ENCODE data around the gene ZNF699. TPM values are rescaled to one million over a fixed set of nuclear protein-coding genes. Genes with fewer than 3 reads are reported as not detected.
A peak's percentile ranks its signal among the peaks of the same experiment; 100 is the strongest.
"Not testable (repeated sequence)": the region's sequence is repeated elsewhere in the genome, so short reads cannot be mapped to it uniquely, and the experiment has no call there.

The ZNF699 gene
- total RNA-seq, result 3.9 and 6.0 TPM in 2 replicates

DNA sequence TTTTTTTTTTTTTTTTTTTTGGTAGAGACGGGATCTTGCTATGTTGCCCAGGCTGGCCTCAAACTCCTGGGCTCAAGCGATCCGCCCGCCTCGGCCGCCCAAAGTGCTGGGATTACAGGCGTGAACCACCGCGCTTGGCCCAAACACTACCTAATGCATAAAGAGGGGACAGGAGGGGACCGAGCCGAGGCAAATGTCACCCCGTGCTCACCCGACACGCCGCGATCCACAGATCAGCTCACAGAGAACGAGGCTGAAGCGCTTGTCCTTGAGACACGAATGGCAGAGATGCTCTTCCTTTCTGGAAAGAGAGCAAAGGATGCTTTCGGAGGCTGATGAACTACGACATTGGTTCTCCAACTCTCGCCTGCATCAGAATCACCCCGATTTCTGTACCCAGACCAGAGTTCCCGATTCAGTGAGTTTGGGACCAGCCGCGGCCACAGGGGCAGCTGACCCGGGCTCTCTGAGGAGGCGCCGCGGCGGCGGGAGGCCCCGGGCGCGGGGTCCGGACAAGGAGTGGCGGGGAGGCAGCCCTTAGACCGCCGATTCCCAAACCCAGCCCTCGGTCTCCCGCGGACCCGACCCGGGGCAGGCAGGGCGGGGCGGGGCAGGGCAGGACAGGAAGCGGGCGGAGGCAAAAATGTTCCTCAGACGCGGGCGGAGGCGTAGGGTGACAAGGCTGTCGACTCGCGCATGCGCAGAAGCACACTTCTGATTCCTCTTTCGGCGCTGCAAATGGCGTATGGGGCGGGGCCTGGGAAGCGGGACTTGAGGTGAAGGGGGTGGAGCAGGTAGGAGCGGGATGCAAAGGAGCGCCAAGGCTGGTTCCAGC is at the start of gene ZNF699:
TSS of gene ZNF699 (minus strand) at position 700 of the 835 bp plus-strand sequence. CDS start 4,719 bp downstream, outside the sequence.
- DNase-seq (ENCODE audit: low read depth, low spot score), result peak; percentile 86

DNA sequence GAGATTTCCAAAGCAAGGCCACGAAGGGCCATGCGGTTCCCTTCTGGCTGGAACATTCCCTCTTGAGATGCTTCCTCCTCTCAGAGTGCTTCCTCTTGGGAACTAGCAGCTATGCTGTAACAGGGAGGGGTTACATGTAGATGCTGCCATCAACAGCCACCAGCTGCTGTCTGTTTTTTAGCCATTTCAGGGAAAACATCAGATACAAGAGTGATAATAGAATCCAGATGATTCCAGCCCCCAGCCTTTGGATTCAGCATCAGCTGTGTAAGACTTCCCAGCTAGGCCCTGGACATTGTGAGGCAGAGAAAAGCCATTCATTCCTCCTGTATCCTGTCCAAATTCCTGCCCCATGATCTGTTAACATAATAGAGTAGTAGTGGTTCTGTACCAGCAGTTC is 45.0 kb upstream of the ZNF699 start:
- no peak for DNase-seq (ENCODE audit: low read depth, low spot score)

GRCh38 chr19:9353011-9353410 is 43.4 kb upstream of the ZNF699 start:
- no peak for DNase-seq (ENCODE audit: low read depth, low spot score)

GRCh38 chr19:9352505-9352904 is 42.9 kb upstream of the ZNF699 start:
- DNase-seq (ENCODE audit: low read depth, low spot score), result no peak

DNA sequence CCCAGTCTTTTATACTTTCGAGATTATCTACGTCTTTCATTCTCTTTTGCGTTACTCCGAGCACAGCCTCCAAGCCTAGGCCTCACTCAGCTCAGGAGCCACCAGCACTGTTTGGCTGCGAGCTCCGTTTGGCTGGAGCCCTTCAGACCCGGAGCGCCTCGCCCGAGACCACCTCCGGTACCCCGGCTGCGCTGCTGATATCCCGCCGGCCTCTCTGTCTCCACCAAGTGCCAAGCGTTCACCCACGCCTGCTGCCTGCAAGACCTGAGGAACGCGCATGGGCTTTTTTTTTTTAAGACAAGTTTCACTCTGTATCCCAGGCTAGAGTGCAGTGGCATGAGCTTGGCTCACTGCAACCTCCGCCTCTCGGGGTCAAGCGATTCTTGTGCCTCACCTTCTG is 39.0 kb upstream of the ZNF699 start:
- DNase-seq (ENCODE audit: low read depth, low spot score), result no peak

DNA sequence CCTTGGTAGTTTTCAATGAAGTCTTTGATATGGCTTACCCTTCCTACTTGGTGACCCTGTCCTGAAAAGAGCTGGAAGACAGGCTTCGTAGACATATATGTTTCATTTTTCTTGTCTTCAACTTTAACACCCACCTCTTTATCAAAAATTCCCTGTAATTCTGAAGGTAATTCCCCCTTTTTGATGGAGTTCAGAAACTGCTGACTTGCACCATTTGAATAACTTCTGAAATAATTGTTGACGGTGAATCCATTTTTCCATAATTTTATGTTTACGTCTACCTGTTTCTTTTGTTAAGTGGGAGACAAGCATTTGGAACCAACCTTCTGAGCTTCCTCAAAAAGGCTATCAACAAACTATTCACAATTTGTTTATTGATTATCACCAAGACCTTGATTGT is 38.6 kb upstream of the ZNF699 start:
- no peak for DNase-seq (ENCODE audit: low read depth, low spot score)

DNA sequence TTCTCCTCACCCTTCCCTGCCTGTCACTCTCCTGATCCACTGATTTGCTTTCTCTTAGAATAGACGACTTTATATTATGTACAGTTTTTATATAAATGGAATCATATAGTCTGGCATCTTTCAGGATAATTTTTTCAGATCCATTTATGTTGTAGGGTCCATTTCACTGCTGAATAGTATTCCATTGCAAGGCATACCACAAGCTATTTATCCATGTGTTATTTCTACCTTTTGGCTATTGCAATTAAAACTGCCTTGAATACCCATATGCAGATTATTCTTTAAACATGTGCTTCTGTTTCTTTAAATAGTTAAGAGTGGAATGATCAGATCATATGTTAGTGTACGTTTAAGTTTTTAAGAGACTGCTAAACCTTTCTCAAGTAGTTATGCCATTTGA is 35.4 kb upstream of the ZNF699 start:
- no peak for DNase-seq (ENCODE audit: low read depth, low spot score)

DNA sequence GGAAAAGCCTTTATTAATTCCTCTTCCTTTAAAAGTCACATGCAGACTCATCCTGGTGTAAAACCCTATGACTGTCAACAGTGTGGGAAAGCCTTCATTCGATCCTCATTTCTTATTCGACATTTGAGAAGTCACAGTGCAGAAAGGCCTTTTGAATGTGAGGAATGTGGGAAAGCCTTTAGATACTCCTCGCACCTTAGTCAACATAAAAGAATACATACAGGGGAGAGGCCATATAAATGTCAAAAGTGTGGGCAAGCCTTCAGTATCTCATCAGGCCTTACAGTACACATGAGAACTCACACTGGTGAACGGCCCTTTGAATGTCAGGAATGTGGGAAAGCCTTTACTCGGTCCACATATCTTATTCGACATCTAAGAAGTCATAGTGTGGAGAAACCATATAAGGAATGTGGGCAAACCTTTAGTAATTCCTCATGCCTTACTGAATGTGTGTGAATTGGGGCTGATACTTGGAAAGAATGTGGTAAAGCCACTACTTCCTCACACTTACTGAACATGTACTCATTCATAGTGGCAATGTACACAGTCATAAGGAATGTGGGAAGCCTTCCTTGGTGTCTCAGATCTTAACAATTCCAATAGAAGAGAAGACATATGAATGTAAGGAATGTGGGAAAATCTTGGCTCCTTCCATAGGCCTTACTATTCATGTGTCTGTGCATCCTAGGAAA is 33.1 kb upstream of the ZNF699 start:
- no peak for DNase-seq (ENCODE audit: low read depth, low spot score)

- DNase-seq (ENCODE audit: low read depth, low spot score), result no peak
Measured at GRCh38 chr19:9329999-9330398, 20.4 kb upstream of the ZNF699 start.

DNA sequence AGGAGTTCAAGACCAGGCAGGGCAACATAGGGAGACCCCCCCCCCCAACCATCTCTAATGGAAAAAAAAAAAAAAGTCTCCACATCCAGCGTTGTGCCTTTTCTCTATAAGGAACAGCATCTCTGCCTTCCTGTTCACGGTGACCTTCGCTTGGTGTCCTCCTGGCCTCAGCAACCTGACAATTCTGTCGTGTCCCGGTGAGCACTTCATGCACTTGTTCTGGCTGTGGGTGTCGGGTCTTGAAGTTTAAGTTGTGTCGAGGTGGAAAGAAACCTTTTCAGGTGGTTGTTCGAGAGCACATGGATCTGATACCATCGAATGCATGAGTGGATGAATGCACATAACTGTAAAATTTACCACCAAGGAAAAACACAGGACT is 14.9 kb upstream of the ZNF699 start:
- no peak for DNase-seq (ENCODE audit: low read depth, low spot score)

GRCh38 chr19:9323919-9324583 is 14.4 kb upstream of the ZNF699 start, which contains the start of gene ZNF559:
Gene ZNF559 (plus strand): TSS chr19:9324179. CDS start chr19:9338550, 14,371 bp downstream.
- peak; percentile 82 for DNase-seq (ENCODE audit: low read depth, low spot score)

DNA sequence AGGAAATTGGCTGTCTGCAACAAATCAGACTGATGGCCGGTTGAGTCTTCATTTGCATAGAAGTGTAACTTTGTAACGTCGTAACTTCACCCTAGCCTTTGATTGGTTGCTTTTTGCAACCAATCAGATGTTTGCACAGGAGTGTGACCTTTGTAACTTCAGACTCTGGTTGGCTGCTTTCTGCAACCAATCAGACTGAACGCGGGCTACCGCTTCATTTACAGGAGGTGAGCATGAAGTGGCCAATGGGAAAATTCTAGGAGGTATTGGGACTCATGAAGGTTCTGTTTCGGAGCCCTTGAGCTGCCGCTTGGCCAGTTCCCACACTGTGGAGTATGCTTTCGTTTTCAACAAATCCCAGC is 13.9 kb upstream of the ZNF699 start:
- peak; percentile 72 for DNase-seq (ENCODE audit: low read depth, low spot score)

GRCh38 chr19:9322201-9322600 is 12.6 kb upstream of the ZNF699 start:
- DNase-seq (ENCODE audit: low read depth, low spot score), result not testable (repeated sequence)

- not testable (repeated sequence) for DNase-seq (ENCODE audit: low read depth, low spot score)
Measured at GRCh38 chr19:9321756-9322155, 12.1 kb upstream of the ZNF699 start.

GRCh38 chr19:9321338-9321737 is 11.7 kb upstream of the ZNF699 start:
- no peak for DNase-seq (ENCODE audit: low read depth, low spot score)

DNA sequence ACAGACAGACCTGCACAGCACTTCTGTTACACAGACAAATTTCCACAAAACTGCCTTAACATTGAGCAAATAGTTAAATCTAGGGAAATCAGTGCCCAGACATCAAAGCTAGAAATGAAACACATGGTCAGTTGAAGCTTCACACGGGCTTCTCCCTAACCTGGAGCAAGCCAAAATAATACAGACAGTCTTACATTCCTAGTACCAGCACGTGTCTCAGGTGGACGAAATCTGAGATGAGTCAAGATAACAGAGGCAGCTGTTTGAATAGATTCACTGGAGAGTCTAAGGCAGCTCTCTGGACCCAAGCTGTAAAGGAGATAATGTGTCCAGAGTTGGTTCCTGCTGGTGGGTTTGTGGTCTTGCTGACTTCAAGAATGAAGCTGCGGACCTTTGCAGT is 4.1 kb upstream of the ZNF699 start:
- DNase-seq (ENCODE audit: low read depth, low spot score), result no peak

DNA sequence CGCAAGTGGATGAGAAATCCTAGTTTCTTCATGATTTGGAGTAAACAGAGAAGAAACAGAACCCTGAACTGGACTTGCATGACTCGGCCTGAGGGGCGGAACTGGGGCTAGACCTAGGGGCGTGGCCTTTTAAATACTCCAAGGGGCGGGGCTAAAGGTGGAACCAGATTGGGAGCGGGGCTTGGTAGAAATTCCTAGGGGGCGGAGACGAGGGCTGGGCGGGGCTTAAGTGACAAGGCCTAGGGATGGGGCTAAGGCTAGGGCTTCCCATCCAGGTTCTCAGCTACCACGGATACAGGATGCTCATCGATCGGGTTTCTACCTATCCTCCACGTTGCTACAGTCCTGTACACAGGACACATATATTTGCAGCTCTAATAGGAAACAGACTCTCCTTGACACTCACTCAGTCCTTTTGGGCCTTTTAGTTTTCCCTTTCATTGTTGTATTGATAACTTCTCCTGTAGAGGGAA is 372 bp upstream of the ZNF699 start:
- DNase-seq (ENCODE audit: low read depth, low spot score), result peak; percentile 62

GRCh38 chr19:9308091-9308770 is 1.4 kb downstream of the ZNF699 start:
- DNase-seq (ENCODE audit: low read depth, low spot score), result no peak

DNA sequence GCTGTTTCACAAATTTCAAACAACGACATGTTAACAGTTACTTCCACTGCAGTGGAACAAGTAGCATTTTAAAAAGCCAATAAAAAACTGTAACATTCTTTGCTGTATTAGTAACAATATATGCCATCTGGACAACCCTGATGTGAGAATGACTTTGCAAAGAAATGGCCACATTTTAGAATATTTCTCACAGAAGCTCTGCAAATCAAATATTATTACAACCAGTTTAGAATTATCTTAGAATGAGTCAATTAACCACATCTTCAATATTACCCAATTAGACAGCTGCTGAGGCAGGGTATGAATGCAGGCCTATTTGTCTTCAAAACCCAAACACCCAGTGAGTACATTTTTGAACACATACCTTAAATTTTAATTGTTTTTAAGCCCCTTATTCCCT is 3.2 kb downstream of the ZNF699 start:
- DNase-seq (ENCODE audit: low read depth, low spot score), result no peak

- DNase-seq (ENCODE audit: low read depth, low spot score), result no peak
Measured at GRCh38 chr19:9296336-9296735, 13.3 kb downstream of the ZNF699 start.

DNA sequence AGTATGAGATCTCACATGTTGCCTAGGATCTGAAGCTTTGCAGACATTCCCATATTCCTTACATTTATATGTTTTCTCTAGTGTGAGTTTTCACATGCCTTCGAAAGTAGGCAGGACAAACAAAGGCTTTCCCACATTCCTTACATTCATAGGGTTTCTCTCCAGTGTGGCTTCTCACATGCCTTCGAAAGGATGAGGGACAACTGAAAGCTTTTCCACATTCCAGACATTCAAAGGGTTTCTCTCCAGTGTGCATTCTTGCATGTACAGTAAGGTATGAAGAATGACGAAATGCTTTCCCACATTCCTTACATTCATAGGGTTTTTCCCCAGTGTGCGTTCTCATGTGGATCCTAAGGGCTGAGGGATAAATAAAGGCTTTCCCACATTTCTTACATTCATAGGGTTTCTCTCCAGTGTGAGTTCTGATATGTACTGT is 14.2 kb downstream of the ZNF699 start:
- no peak for DNase-seq (ENCODE audit: low read depth, low spot score)

Measured in pulmonary artery endothelial cell (primary cell).